GM23248 (cell line): ENCODE results near the gene SLC35G3. TPM values are rescaled to one million over a fixed set of nuclear protein-coding genes. Genes with fewer than 3 reads are reported as not detected.

ENCODE experiments used
- DNase-seq: peaks from one replicate; pipeline ENCODE4 v3.0.0-alpha.2; 2015
- H2AFZ ChIP-seq: fragments of 200-600 bp; sonication (generic); 2 replicates; pipeline ENCODE4 v1.6.1; 2016; ENCODE audit warnings: antibody characterized with exemption
- H3F3A ChIP-seq: fragments of 200-600 bp; sonication (generic); 2 replicates; pipeline ENCODE4 v1.6.1; 2016; ENCODE audit warnings: mild to moderate bottlenecking, antibody characterized with exemption, mixed run types; ENCODE audit not compliant: insufficient read depth
- H3K27ac ChIP-seq: fragments of 200-600 bp; sonication (generic); 2 replicates; pipeline ENCODE4 v1.5.1; 2016; ENCODE audit warnings: mild to moderate bottlenecking
- H3K27me3 ChIP-seq: fragments of 200-600 bp; sonication (generic); replicated peaks from 2 replicates; pipeline ENCODE4 v1.6.1; 2016; ENCODE audit warnings: mild to moderate bottlenecking; ENCODE audit not compliant: insufficient read depth
- H3K36me3 ChIP-seq: fragments of 200-600 bp; sonication (generic); 2 replicates; pipeline ENCODE4 v1.6.1; 2016; ENCODE audit warnings: low read depth, mild to moderate bottlenecking
- H3K4me1 ChIP-seq: fragments of 200-600 bp; sonication (generic); 2 replicates; pipeline ENCODE4 v1.6.1; 2016; ENCODE audit warnings: mild to moderate bottlenecking; ENCODE audit not compliant: insufficient read depth
- H3K4me2 ChIP-seq: fragments of 200-600 bp; sonication (generic); one replicate; pipeline ENCODE4 v1.6.1; 2016; ENCODE audit warnings: mild to moderate bottlenecking; ENCODE audit not compliant: unreplicated experiment
- H3K4me3 ChIP-seq: fragments of 200-600 bp; sonication (generic); 2 replicates; pipeline ENCODE4 v1.5.1; 2016; ENCODE audit warnings: mild to moderate bottlenecking
- H3K79me2 ChIP-seq: fragments of 200-600 bp; sonication (generic); 2 replicates; pipeline ENCODE4 v1.6.1; 2016; ENCODE audit warnings: mild to moderate bottlenecking; ENCODE audit not compliant: insufficient read depth
- H3K9ac ChIP-seq: fragments of 200-600 bp; sonication (generic); 2 replicates; pipeline ENCODE4 v1.6.1; 2016; ENCODE audit warnings: mild to moderate bottlenecking
- H3K9me2 ChIP-seq: fragments of 200-600 bp; sonication (generic); 2 replicates; pipeline ENCODE4 v1.6.1; 2016; ENCODE audit warnings: mixed run types, mild to moderate bottlenecking, moderate library complexity; ENCODE audit not compliant: insufficient read depth
- H3K9me3 ChIP-seq: fragments of 200-600 bp; sonication (generic); one replicate; pipeline ENCODE4 v1.6.1; 2017; ENCODE audit warnings: low read depth
- H4K20me1 ChIP-seq: fragments of 200-600 bp; sonication (generic); 2 replicates; pipeline ENCODE4 v1.6.0; 2016; ENCODE audit not compliant: insufficient read depth
- EZH2 ChIP-seq: fragments of 200-600 bp; sonication (generic); IDR thresholded peaks from 2 replicates; pipeline ENCODE4 v1.6.1; 2018; ENCODE audit warnings: antibody characterized with exemption, mild to moderate bottlenecking; ENCODE audit not compliant: insufficient read depth, poor library complexity, severe bottlenecking
- EZH2phosphoT487 ChIP-seq: fragments of 200-600 bp; sonication (generic); IDR thresholded peaks from 2 replicates; pipeline ENCODE4 v1.6.1; 2018; ENCODE audit warnings: antibody characterized with exemption, moderate library complexity, mild to moderate bottlenecking, low read depth; ENCODE audit not compliant: insufficient read depth
- WGBS, 2 experiments: methylation state at CpG; one replicate each; pipeline ENCODE4 v1.1.6; 2015 to 2017; ENCODE audit warnings: low lambda C conversion rate in 2 of 2, low coverage in 1 of 2; ENCODE audit errors: missing lambda C conversion rate in 2 of 2; 5-methylcytosine and 5-hydroxymethylcytosine counted together
- in situ Hi-C: fragments of 300-500 bp; cut with MboI; formaldehyde crosslinking; loops from 2 replicates; pipeline ENCODE4 v1.15.0; 2020
- polyA plus RNA-seq: library from polyadenylated mRNA; unstranded; fragments of >200 nt; fragmentation: Nextera tagmentation; extraction: Ambion mirVana; gene quantifications from 2 replicates; pipeline ENCODE4 v1.2.1, GENCODE V29; 2016
- total RNA-seq: library from RNA; depleted of rRNA; stranded (reverse); fragments of >200 nt; shearing (Covaris generic); gene quantifications from 2 replicates; pipeline ENCODE4 v1.2.3, GENCODE V29; 2014

The SLC35G3 gene
- total and polyA plus RNA-seq, 2 experiments from 2014 or later, result not detected

GRCh38 chr17:35224436-35224835, 30.2 kb upstream of the SLC35G3 start:
- no peaks in the 10 kb centered on the region for H3F3A ChIP-seq
- H2AFZ ChIP-seq, result no peak overlapping the region
- in situ Hi-C loops, result no loop called here
- no peaks in the 10 kb centered on the region for H4K20me1 ChIP-seq
- H3K27me3 ChIP-seq, result no peaks in the 10 kb centered on the region
- no peaks in the 10 kb centered on the region for H3K79me2 ChIP-seq
- H3K4me3 ChIP-seq, result no peak overlapping the region
- H3K4me2 ChIP-seq, result no peak overlapping the region
- no peaks in the 10 kb centered on the region for H3K4me1 ChIP-seq
- no peak overlapping the region for H3K27ac ChIP-seq
- peak; percentile 16 for DNase-seq
- 0 to 3% methylated on average over 1 of the region's 1 CpG for WGBS, 2 experiments
- no peaks in the 10 kb centered on the region for H3K9me2 ChIP-seq
- H3K9me3 ChIP-seq, result no peaks in the 10 kb centered on the region
- H3K36me3 ChIP-seq, result no peaks in the 10 kb centered on the region
- no peak overlapping the region for H3K9ac ChIP-seq
- TF ChIP-seq EZH2phosphoT487 (no peak), EZH2 (no peak)

- Histone ChIP-seq H3K9me3 (no peaks in the 10 kb centered on the region), H3K27ac (no peak overlapping the region), H3K36me3 (no peaks in the 10 kb centered on the region), H2AFZ (no peak overlapping the region), H3K4me2 (no peak overlapping the region), H4K20me1 (no peaks in the 10 kb centered on the region), H3K9me2 (no peaks in the 10 kb centered on the region), H3K9ac (no peak overlapping the region), H3K4me3 (no peak overlapping the region), H3K27me3 (no peaks in the 10 kb centered on the region), H3K79me2 (no peaks in the 10 kb centered on the region), H3F3A (no peaks in the 10 kb centered on the region), H3K4me1 (no peaks in the 10 kb centered on the region)
- 77 to 80% methylated on average over 2 of the region's 2 CpGs for WGBS, 2 experiments
- in situ Hi-C loops, result no loop called here
- TF ChIP-seq EZH2 (no peak), EZH2phosphoT487 (no peak)
- DNase-seq, result no peak
Observed at GRCh38 chr17:35222452-35222851, 28.3 kb upstream of the SLC35G3 start.

GRCh38 chr17:35218915-35219314, 24.7 kb upstream of the SLC35G3 start:
- Histone ChIP-seq H3K79me2 (no peaks in the 10 kb centered on the region), H3K4me3 (no peak overlapping the region), H2AFZ (no peak overlapping the region), H4K20me1 (no peaks in the 10 kb centered on the region), H3K9ac (no peak overlapping the region), H3F3A (no peaks in the 10 kb centered on the region), H3K9me2 (no peaks in the 10 kb centered on the region), H3K9me3 (no peaks in the 10 kb centered on the region), H3K27ac (no peak overlapping the region), H3K4me1 (no peaks in the 10 kb centered on the region), H3K36me3 (no peaks in the 10 kb centered on the region), H3K4me2 (no peak overlapping the region), H3K27me3 (peaks cover 15% of the 10 kb centered on the region)
- no peak for DNase-seq
- in situ Hi-C loops, result no loop called here
- 58 to 70% methylated on average over 2 of the region's 2 CpGs for WGBS, 2 experiments
- TF ChIP-seq EZH2phosphoT487 (no peak), EZH2 (no peak)

DNA sequence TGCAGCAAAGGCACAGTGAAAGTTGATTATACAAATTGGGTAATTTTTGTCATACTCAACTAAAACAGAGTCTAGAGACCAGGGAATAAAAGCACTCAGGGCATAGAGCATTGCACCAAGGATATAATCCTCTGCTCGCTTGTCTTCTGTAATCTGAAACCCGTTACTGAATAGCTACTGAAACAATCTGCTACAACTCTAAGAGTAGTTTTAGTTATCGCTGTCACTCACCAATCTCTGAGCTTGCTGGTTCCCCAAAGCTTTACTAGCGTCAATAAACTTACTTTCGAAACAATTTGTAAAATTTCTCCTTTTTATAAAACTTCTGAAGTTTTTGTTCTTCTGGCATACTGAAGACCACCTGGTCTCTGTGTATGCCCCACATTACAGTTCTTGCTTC, 22.9 kb upstream of the SLC35G3 start:
- DNase-seq, result no peak
- H4K20me1 ChIP-seq, result no peaks in the 10 kb centered on the region
- peaks cover 15% of the 10 kb centered on the region for H3K27me3 ChIP-seq
- no peak overlapping the region for H3K4me3 ChIP-seq
- no peak overlapping the region for H3K4me2 ChIP-seq
- no peaks in the 10 kb centered on the region for H3K4me1 ChIP-seq
- H3F3A ChIP-seq, result no peaks in the 10 kb centered on the region
- H3K36me3 ChIP-seq, result no peaks in the 10 kb centered on the region
- H3K79me2 ChIP-seq, result no peaks in the 10 kb centered on the region
- no peak overlapping the region for H3K27ac ChIP-seq
- in situ Hi-C loops, result no loop called here
- H3K9me3 ChIP-seq, result no peaks in the 10 kb centered on the region
- no peak for TF ChIP-seq EZH2phosphoT487
- no peak for TF ChIP-seq EZH2
- H2AFZ ChIP-seq, result no peak overlapping the region
- H3K9ac ChIP-seq, result no peak overlapping the region
- 57 to 64% methylated on average over 5 of the region's 5 CpGs for WGBS, 2 experiments
- H3K9me2 ChIP-seq, result no peaks in the 10 kb centered on the region
